ENCODE data around the gene RSPO4.

DNA sequence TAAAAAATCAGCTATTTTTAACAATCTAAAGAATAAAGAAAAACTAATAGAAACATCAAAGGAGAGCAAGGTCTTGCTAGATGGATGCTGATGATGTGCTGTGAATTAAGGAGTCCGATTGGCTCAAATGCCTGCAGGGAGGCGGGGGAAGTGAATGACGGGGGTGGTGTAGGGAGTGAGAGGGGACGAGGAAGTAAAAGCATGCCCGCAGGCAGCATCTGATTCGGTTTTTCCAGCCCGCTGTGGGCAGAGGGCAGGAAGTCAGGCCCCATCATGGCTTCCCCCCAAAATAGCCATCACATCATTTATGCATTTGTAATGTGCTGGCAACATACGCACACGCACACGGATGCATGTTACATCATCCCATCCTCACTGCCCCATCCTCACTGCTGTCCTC lies 10.3 kb downstream of the RSPO4 start:
- TF ChIP-seq EZH2 (optimal IDR thresholded peaks at IDR 0.05; ENCODE audit: low read depth, low read length): no peak
- TF ChIP-seq, protein P1, sequence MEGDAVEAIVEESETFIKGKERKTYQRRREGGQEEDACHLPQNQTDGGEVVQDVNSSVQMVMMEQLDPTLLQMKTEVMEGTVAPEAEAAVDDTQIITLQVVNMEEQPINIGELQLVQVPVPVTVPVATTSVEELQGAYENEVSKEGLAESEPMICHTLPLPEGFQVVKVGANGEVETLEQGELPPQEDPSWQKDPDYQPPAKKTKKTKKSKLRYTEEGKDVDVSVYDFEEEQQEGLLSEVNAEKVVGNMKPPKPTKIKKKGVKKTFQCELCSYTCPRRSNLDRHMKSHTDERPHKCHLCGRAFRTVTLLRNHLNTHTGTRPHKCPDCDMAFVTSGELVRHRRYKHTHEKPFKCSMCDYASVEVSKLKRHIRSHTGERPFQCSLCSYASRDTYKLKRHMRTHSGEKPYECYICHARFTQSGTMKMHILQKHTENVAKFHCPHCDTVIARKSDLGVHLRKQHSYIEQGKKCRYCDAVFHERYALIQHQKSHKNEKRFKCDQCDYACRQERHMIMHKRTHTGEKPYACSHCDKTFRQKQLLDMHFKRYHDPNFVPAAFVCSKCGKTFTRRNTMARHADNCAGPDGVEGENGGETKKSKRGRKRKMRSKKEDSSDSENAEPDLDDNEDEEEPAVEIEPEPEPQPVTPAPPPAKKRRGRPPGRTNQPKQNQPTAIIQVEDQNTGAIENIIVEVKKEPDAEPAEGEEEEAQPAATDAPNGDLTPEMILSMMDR (IDR thresholded peaks at IDR 0.05; ENCODE audit: low read length): no peak
- no peak for TF ChIP-seq EZH2phosphoT487 (IDR thresholded peaks at IDR 0.05; ENCODE audit: low read length)

All from MM.1S (cell line).